H1 (cell line): ENCODE measurements around the gene SEC11A. TPM values are rescaled to one million over a fixed set of nuclear protein-coding genes. Genes with fewer than 3 reads are reported as not detected.

ENCODE experiments used
- CTCF ChIA-PET: fragments of 300-600 bp; sonication (Branson Sonifier 250); formaldehyde crosslinking; loops from one replicate; lab custom pipeline; 2021; ENCODE audit not compliant: partially characterized antibody; lab: Charles Lee
- POLR2A ChIA-PET: fragments of 300-600 bp; sonication (Branson Sonifier 250); formaldehyde crosslinking; loops from one replicate; lab custom pipeline; 2021; ENCODE audit warnings: inconsistent platforms; ENCODE audit not compliant: partially characterized antibody; lab: Charles Lee
- DNase-seq, 2 experiments: peaks; one replicate each; pipeline versions ENCODE4 v3.0.0 to v3.0.0-alpha.2; 2010 to 2022; ENCODE audit warnings: low spot score in 2 of 2, low read depth in 1 of 2, mixed read lengths in 1 of 2
- FAIRE-seq: peaks from 2 replicates; lab custom pipeline; 2011; peaks lifted over from hg19 to GRCh38; lab: Jason Lieb, UNC
- H2AFZ ChIP-seq: 2 replicates; pipeline ENCODE4 v1.8.1; 2012; ENCODE audit warnings: low read length, inconsistent platforms
- H2AK5ac ChIP-seq: 2 replicates; pipeline ENCODE4 v1.6.1; 2013; ENCODE audit warnings: low read depth, low read length
- H2BK120ac ChIP-seq: replicated peaks from 2 replicates; pipeline ENCODE3; 2013; ENCODE audit warnings: low read depth, low read length, inconsistent platforms
- H2BK12ac ChIP-seq: 2 replicates; pipeline ENCODE4 v1.6.1; 2013; ENCODE audit warnings: low read depth, low read length
- H2BK15ac ChIP-seq: 2 replicates; pipeline ENCODE4 v1.6.1; 2013; ENCODE audit warnings: low read length
- H2BK20ac ChIP-seq: 2 replicates; pipeline ENCODE4 v1.6.1; 2013; ENCODE audit warnings: low read length
- H2BK5ac ChIP-seq: 2 replicates; pipeline ENCODE4 v1.6.1; 2013; ENCODE audit warnings: low read depth, low read length
- H3K14ac ChIP-seq: 2 replicates; pipeline ENCODE4 v1.6.1; 2013; ENCODE audit warnings: inconsistent platforms; ENCODE audit not compliant: insufficient read length
- H3K18ac ChIP-seq: 2 replicates; pipeline ENCODE4 v1.6.1; 2013; ENCODE audit warnings: low read length; ENCODE audit errors: extremely low read depth
- H3K23ac ChIP-seq: 2 replicates; pipeline ENCODE4 v1.6.1; 2013; ENCODE audit warnings: inconsistent platforms; ENCODE audit not compliant: insufficient read length
- H3K23me2 ChIP-seq: 2 replicates; pipeline ENCODE4 v1.6.1; 2013; ENCODE audit warnings: low read depth, low read length
- H3K27ac ChIP-seq: 2 replicates; pipeline ENCODE4 v1.6.1; 2011; ENCODE audit warnings: low read depth, low read length, inconsistent platforms
- H3K27me3 ChIP-seq, 4 experiments: replicated peaks in 1 of 4; 1 replicate in 1 of 4; 2 replicates in 3 of 4; pipeline versions ENCODE4 v1.6.1 to v1.8.1; 2011 to 2013; ENCODE audit warnings: low read length in 3 of 4, mild to moderate bottlenecking in 3 of 4, inconsistent platforms in 2 of 4, mixed read lengths in 2 of 4, moderate library complexity in 1 of 4; ENCODE audit not compliant: control insufficient read depth in 3 of 4, insufficient read depth in 3 of 4; ENCODE audit errors: extremely low read depth in 1 of 4
- H3K36me3 ChIP-seq, 4 experiments: 2 replicates each; pipeline versions ENCODE4 v1.6.1 to v1.8.1; 2011 to 2013; ENCODE audit warnings: mild to moderate bottlenecking in 4 of 4, low read length in 3 of 4, moderate library complexity in 2 of 4, control low read depth in 1 of 4, inconsistent platforms in 1 of 4; ENCODE audit not compliant: insufficient read depth in 4 of 4, control insufficient read depth in 2 of 4
- H3K4ac ChIP-seq: replicated peaks from 2 replicates; pipeline ENCODE3; 2013; ENCODE audit warnings: low read length, low read depth, mixed read lengths, inconsistent platforms; ENCODE audit not compliant: insufficient read length
- H3K4me1 ChIP-seq, 4 experiments: replicated peaks in 1 of 4; 1 replicate in 1 of 4; 2 replicates in 3 of 4; pipeline versions ENCODE4 v1.6.1 to v1.8.1; 2011 to 2013; ENCODE audit warnings: low read length in 3 of 4, inconsistent platforms in 2 of 4, mixed read lengths in 1 of 4; ENCODE audit not compliant: insufficient read depth in 4 of 4, control insufficient read depth in 3 of 4
- H3K4me2 ChIP-seq, 2 experiments: 2 replicates each; pipeline versions ENCODE4 v1.6.1 to v1.8.1; 2011 to 2013; ENCODE audit warnings: low read depth in 2 of 2, low read length in 2 of 2, control low read depth in 1 of 2, inconsistent platforms in 1 of 2, mild to moderate bottlenecking in 1 of 2; ENCODE audit not compliant: insufficient read depth in 1 of 2
- H3K4me3 ChIP-seq, 4 experiments: fragments of 200-600, 300-600 bp in 1 of 4; sonication (generic), shearing (Covaris generic), sonication (Bioruptor Twin) in 1 of 4; 2 replicates each; pipeline versions ENCODE4 v1.5.1 to v1.8.1; 2011 to 2016; ENCODE audit warnings: low read length in 4 of 4, low read depth in 3 of 4, control low read depth in 2 of 4, inconsistent platforms in 2 of 4, mild to moderate bottlenecking in 2 of 4, mixed read lengths in 1 of 4, moderate library complexity in 1 of 4; ENCODE audit not compliant: insufficient read depth in 2 of 4; ENCODE audit errors: extremely low read depth in 1 of 4
- H3K56ac ChIP-seq: replicated peaks from 2 replicates; pipeline ENCODE3; 2013; ENCODE audit warnings: low read depth, mild to moderate bottlenecking, mixed read lengths, low read length, inconsistent platforms; ENCODE audit not compliant: insufficient read length
- H3K79me1 ChIP-seq: 2 replicates; pipeline ENCODE4 v1.6.1; 2013; ENCODE audit warnings: low read depth, low read length, control low read depth
- H3K79me2 ChIP-seq, 2 experiments: 2 replicates each; pipeline versions ENCODE4 v1.6.1 to v1.8.1; 2012 to 2013; ENCODE audit warnings: low read length in 2 of 2, mild to moderate bottlenecking in 2 of 2, inconsistent platforms in 1 of 2; ENCODE audit not compliant: insufficient read depth in 2 of 2, control insufficient read depth in 1 of 2
- H3K9ac ChIP-seq, 4 experiments: replicated peaks in 1 of 4; 1 replicate in 1 of 4; 2 replicates in 3 of 4; pipeline versions ENCODE4 v1.6.1 to v1.8.1; 2011 to 2013; ENCODE audit warnings: low read depth in 3 of 4, low read length in 3 of 4, control low read depth in 2 of 4, mild to moderate bottlenecking in 2 of 4, moderate library complexity in 2 of 4, inconsistent platforms in 1 of 4; ENCODE audit errors: extremely low read depth in 1 of 4
- H3K9me3 ChIP-seq, 2 experiments: 2 replicates each; pipeline versions ENCODE4 v1.6.1 to v1.8.1; 2012 to 2013; ENCODE audit warnings: mild to moderate bottlenecking in 2 of 2, moderate library complexity in 2 of 2, control low read depth in 1 of 2, inconsistent platforms in 1 of 2, low read depth in 1 of 2, low read length in 1 of 2, mixed read lengths in 1 of 2; ENCODE audit not compliant: insufficient read depth in 2 of 2
- H4K20me1 ChIP-seq, 2 experiments: replicated peaks in 1 of 2; 2 replicates each; pipeline versions ENCODE3 to v1.8.1; 2011 to 2013; ENCODE audit warnings: inconsistent platforms in 2 of 2, low read length in 2 of 2, mild to moderate bottlenecking in 1 of 2; ENCODE audit not compliant: insufficient read depth in 2 of 2, control insufficient read depth in 1 of 2
- H4K5ac ChIP-seq: 2 replicates; pipeline ENCODE4 v1.6.1; 2013; ENCODE audit warnings: low read length, low read depth, mixed read lengths, inconsistent platforms; ENCODE audit not compliant: insufficient read length
- H4K8ac ChIP-seq: 2 replicates; pipeline ENCODE4 v1.8.0; 2013; ENCODE audit warnings: mild to moderate bottlenecking, moderate library complexity, low read length, inconsistent platforms; ENCODE audit not compliant: insufficient read depth; ENCODE audit errors: extremely low read depth
- H4K91ac ChIP-seq: replicated peaks from 2 replicates; pipeline ENCODE3; 2013; ENCODE audit warnings: low read length, mixed read lengths, inconsistent platforms; ENCODE audit not compliant: insufficient read length
- ATF2 ChIP-seq: IDR thresholded peaks from 2 replicates; pipeline ENCODE4 v1.6.1; 2012; ENCODE audit warnings: low read length, inconsistent platforms
- WGBS, 2 experiments: shearing (Covaris generic) in 1 of 2; methylation state at CpG; one replicate each; pipeline versions ENCODE4 v1.1.6 to v1.1.7; 2013 to 2015; ENCODE audit warnings: low lambda C conversion rate in 2 of 2, mixed read lengths in 2 of 2, inconsistent platforms in 1 of 2, low coverage in 1 of 2, missing lambda C conversion rate in 1 of 2; ENCODE audit not compliant: insufficient replicate concordance in 2 of 2, insufficient coverage in 1 of 2, insufficient read length in 1 of 2; ENCODE audit errors: extremely low coverage in 1 of 2, missing lambda C conversion rate in 1 of 2; 5-methylcytosine and 5-hydroxymethylcytosine counted together
- polyA plus RNA-seq, 7 experiments: library from polyadenylated mRNA; depleted of rRNA in 3 of 7; stranded (reverse) in 5 of 7; unstranded in 2 of 7; fragments of >200 nt in 5 of 7; fragments of 200-250 nt in 2 of 7; gene quantifications; 1 replicate in 5 of 7; 2 replicates in 1 of 7; 4 replicates in 1 of 7; pipeline versions ENCODE4 v1.2.1 to v1.2.3, GENCODE V29; 2011 to 2013; ENCODE audit warnings: missing spikeins in 2 of 7, mixed read lengths in 2 of 7
- total RNA-seq: library from RNA; stranded (reverse); fragmentation: NEBNext Ultra II Directional; extraction: Animal tissue kit (Norgen Biotek cat#: 25700); gene quantifications from 2 replicates; pipeline ENCODE4 v1.2.1, GENCODE V29; 2021

The SEC11A gene
- total and polyA plus RNA-seq, 2 of the 8 experiments (the other 6 are each of a cell fraction or from before 2014, with no cell fraction given), result 268 to 316 TPM

DNA sequence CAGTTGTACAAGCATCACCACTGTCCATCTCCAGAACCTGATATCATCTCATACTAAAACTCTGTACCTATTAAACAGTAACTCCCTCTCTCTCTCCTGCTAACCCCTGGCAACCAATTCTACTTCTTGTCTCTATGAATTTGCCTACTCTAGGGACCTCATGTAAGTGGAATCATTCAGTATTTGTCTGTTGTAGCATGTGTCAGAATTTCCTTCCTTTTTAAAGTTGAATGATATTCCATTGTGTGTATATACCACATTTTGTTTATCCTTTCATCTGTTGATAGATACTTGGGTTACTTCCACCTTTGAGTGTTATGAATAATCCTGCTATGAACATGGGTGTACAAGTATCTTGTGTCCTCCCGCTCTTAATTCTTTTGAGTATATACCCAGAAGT is 49.0 kb upstream of the SEC11A start:
- Histone ChIP-seq H3K27ac (no peak overlapping the region), H2BK5ac (no peak overlapping the region), H2BK15ac (no peak overlapping the region), H3K36me3 (peaks cover 0 to 6% (median 0%) of the 10 kb centered on the region in 4 experiments; a peak in 2 of 8 replicates), H3K4ac (no peak overlapping the region), H3K79me2 (peaks cover 4 to 55% of the 10 kb centered on the region in 2 experiments; a peak in 3 of 4 replicates), H2AK5ac (no peak overlapping the region), H3K4me2 (no peak overlapping the region), H3K14ac (no peak overlapping the region), H3K9ac (no peak overlapping the region), H2BK20ac (no peak overlapping the region), H2BK120ac (no peak overlapping the region), H3K27me3 (no peaks in the 10 kb centered on the region), H3K56ac (no peak overlapping the region), H3K18ac (no peak overlapping the region), H3K4me3 (no peak overlapping the region), H4K5ac (no peak overlapping the region), H2BK12ac (no peak overlapping the region), H3K79me1 (peaks cover 10% of the 10 kb centered on the region), H3K9me3 (no peaks in the 10 kb centered on the region), H4K91ac (no peak overlapping the region), H4K20me1 (peaks cover 3 to 6% of the 10 kb centered on the region in 2 experiments), H4K8ac (no peak overlapping the region), H3K23me2 (no peaks in the 10 kb centered on the region; the same call in 1 of the 2 replicates), H3K23ac (no peak overlapping the region), H2AFZ (no peak overlapping the region), H3K4me1 (no peaks in the 10 kb centered on the region)
- TF ChIP-seq ATF2, result no peak
- WGBS, 2 experiments, result 100% methylated on average over 1 of the region's 1 CpG; no CpG with 5 or more reads in 1 of the 2 experiments
- no peak for DNase-seq
- CTCF ChIA-PET, result interaction anchor here (1.0 kb wide), 1 partner anchor 16 kb away, joined by 3 read pairs; no protein-coding TSS in a partner anchor
- POLR2A ChIA-PET, result interaction anchor here (0.8 kb wide), 1 partner anchor 9 kb away, joined by 3 read pairs; no protein-coding TSS in a partner anchor
- no peak for FAIRE-seq
